OCI-LY1 (cell line): Measurements from ENCODE around the gene CACNA1C.

Experiments
- CTCF ChIP-seq: fragments of 200-600 bp; sonication (generic), shearing (Covaris generic); IDR thresholded peaks from 2 replicates; pipeline ENCODE4 v1.5.1; 2017; ENCODE audit warnings: mild to moderate bottlenecking, antibody characterized with exemption, low read length, moderate library complexity, mixed read lengths
- EZH2 ChIP-seq: fragments of 200-600 bp; sonication (generic), shearing (Covaris generic); IDR thresholded peaks from 2 replicates; pipeline ENCODE4 v1.8.0; 2017; ENCODE audit warnings: borderline replicate concordance, mixed run types, mild to moderate bottlenecking, antibody characterized with exemption, low read length, moderate library complexity, mixed read lengths

DNA sequence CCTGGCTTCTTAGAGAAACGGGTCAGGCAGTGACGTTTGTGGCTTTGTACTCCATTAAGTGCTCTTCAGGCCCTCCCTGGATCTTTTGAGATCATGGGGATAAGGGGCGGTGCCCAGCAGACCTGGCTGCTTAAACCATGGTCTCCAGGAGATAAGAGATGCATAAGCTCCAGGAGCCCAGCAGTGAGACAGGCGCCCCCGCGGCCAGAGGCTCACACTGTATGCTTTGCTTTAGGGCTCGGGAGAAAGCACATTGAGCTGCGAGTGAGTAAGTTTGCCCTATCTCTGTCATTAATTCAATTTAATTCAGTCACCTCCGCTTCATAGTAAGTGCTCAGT lies 359.5 kb downstream of the CACNA1C start:
- TF ChIP-seq CTCF (no peak), EZH2 (no peak)
